Measurements from ENCODE around the gene FNDC1. TPM values are rescaled to one million over a fixed set of nuclear protein-coding genes. Genes with fewer than 3 reads are reported as not detected.

FNDC1 gene
- total RNA-seq, 1 donor from 2014 or later = 6.3 TPM

DNA sequence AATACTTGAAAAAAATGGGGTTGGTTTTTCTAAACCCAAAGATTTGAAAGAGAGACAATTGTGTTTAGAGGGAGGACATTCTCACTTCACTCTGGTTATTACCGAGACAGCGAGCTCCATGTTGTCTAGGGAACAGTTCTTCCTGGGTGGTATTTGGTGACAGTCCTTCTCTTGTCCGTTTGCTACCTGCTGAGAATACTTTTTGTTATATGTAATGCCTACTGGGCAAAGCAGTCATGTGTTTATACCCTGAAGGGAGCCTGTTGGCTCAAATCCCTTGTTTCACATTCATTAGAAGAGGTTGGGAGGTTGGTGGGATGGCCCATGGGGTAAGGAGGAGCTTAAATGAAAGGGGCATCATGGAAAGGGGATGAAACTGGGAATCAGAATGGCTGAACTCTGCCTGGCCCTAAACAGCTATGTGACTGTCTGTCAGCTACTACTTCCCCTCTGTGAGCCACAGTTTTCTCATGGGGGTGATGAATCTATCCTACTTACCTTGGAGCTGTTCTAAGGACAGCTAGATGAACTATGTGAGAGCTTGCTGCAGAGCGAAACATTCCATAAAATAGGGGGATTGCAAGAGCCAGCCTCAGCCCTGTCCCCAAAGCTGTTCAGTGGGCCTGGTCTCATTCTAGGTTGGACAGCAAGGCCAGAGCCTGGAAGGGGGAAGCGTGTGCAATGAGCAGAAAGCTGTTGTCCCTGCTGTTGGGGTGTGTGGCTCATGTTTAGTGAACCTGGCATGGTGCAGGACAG lies 43.5 kb downstream of the FNDC1 start:
- no peak overlapping the region for H3K27ac Mint-ChIP-seq (ENCODE audit: unreplicated experiment)
- no peaks in the 10 kb centered on the region for H4K20me1 ChIP-seq (ENCODE audit: insufficient read depth, low read length)
- no peaks in the 10 kb centered on the region for H3K36me3 ChIP-seq (ENCODE audit: insufficient read depth, low read length)
- H3K4me2 ChIP-seq (ENCODE audit: low read length) = no peak overlapping the region
- H3K27me3 ChIP-seq (ENCODE audit: insufficient read depth, low read length) = no peaks in the 10 kb centered on the region
- H3K27me3 Mint-ChIP-seq (ENCODE audit: low read depth, unreplicated experiment) = peaks cover 24% of the 10 kb centered on the region
- TF ChIP-seq, protein P1, sequence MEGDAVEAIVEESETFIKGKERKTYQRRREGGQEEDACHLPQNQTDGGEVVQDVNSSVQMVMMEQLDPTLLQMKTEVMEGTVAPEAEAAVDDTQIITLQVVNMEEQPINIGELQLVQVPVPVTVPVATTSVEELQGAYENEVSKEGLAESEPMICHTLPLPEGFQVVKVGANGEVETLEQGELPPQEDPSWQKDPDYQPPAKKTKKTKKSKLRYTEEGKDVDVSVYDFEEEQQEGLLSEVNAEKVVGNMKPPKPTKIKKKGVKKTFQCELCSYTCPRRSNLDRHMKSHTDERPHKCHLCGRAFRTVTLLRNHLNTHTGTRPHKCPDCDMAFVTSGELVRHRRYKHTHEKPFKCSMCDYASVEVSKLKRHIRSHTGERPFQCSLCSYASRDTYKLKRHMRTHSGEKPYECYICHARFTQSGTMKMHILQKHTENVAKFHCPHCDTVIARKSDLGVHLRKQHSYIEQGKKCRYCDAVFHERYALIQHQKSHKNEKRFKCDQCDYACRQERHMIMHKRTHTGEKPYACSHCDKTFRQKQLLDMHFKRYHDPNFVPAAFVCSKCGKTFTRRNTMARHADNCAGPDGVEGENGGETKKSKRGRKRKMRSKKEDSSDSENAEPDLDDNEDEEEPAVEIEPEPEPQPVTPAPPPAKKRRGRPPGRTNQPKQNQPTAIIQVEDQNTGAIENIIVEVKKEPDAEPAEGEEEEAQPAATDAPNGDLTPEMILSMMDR (IDR thresholded peaks at IDR 0.05; ENCODE audit: insufficient read depth, low read depth, low read length) = no peak
- no peak for TF ChIP-seq EZH2 (IDR thresholded peaks at IDR 0.05; ENCODE audit: insufficient read depth, low read length)
- peaks cover 3% of the 10 kb centered on the region for H3K9me3 Mint-ChIP-seq (ENCODE audit: unreplicated experiment)
- H3K4me1 Mint-ChIP-seq (ENCODE audit: low read depth, unreplicated experiment) = peaks cover 6% of the 10 kb centered on the region
- DNase-seq (ENCODE audit: low read depth) (no peak), FAIRE-seq (no peak)
- no peaks in the 10 kb centered on the region for H3K79me2 ChIP-seq (ENCODE audit: insufficient read depth, low read length)
- no peaks in the 10 kb centered on the region for H3K4me1 ChIP-seq (ENCODE audit: insufficient read depth, low read length)
- peaks cover 1% of the 10 kb centered on the region for H3K36me3 Mint-ChIP-seq (ENCODE audit: low read depth, unreplicated experiment)
- no peaks in the 10 kb centered on the region for H3K9me3 ChIP-seq (ENCODE audit: insufficient read depth, low read depth, low read length)
- H3K9ac ChIP-seq (ENCODE audit: low read length) = no peak overlapping the region
- no peak overlapping the region for H3K4me3 Mint-ChIP-seq (ENCODE audit: unreplicated experiment)
- H2AFZ ChIP-seq (ENCODE audit: low read depth, low read length) = no peak overlapping the region
- no peak overlapping the region for H3K4me3 ChIP-seq (ENCODE audit: insufficient read depth, low read depth, low read length)
- H3K27ac ChIP-seq (ENCODE audit: low read depth, low read length) = no peak overlapping the region

DNA sequence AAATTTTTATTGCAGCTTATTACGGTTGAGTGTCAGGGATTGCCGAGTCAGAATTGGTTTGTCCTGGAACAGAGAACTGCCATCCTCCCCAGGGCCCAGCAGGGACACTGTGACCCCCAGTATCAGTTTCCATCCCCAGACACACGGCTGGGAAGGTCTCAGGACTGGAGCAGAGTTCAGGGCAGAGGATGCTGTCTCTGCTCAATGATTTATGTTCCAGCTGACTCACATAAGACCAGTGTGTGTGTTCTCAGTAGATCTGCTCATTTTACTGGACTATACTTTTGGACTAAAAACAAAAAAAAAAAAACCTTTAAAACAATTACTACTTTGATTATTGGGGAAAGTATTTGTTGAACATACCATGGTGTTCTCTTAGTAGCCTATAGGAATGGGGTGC lies 44.2 kb downstream of the FNDC1 start:
- Mint-ChIP-seq H3K27ac (ENCODE audit: unreplicated experiment) (no peak overlapping the region), H3K27me3 (ENCODE audit: low read depth, unreplicated experiment) (peaks cover 21% of the 10 kb centered on the region), H3K4me3 (ENCODE audit: unreplicated experiment) (no peak overlapping the region), H3K4me1 (ENCODE audit: low read depth, unreplicated experiment) (peaks cover 6% of the 10 kb centered on the region), H3K36me3 (ENCODE audit: low read depth, unreplicated experiment) (peaks cover 2% of the 10 kb centered on the region), H3K9me3 (ENCODE audit: unreplicated experiment) (peaks cover 3% of the 10 kb centered on the region)
- Histone ChIP-seq H3K4me2 (ENCODE audit: low read length) (no peak overlapping the region), H3K4me1 (ENCODE audit: insufficient read depth, low read length) (no peaks in the 10 kb centered on the region), H3K36me3 (ENCODE audit: insufficient read depth, low read length) (no peaks in the 10 kb centered on the region), H3K4me3 (ENCODE audit: insufficient read depth, low read depth, low read length) (no peak overlapping the region), H3K9ac (ENCODE audit: low read length) (no peak overlapping the region), H3K79me2 (ENCODE audit: insufficient read depth, low read length) (no peaks in the 10 kb centered on the region), H3K27me3 (ENCODE audit: insufficient read depth, low read length) (no peaks in the 10 kb centered on the region), H2AFZ (ENCODE audit: low read depth, low read length) (no peak overlapping the region), H3K27ac (ENCODE audit: low read depth, low read length) (no peak overlapping the region), H4K20me1 (ENCODE audit: insufficient read depth, low read length) (no peaks in the 10 kb centered on the region), H3K9me3 (ENCODE audit: insufficient read depth, low read depth, low read length) (no peaks in the 10 kb centered on the region)
- DNase-seq (ENCODE audit: low read depth) (peak; percentile 65), FAIRE-seq (no peak)
- no peak for TF ChIP-seq EZH2 (IDR thresholded peaks at IDR 0.05; ENCODE audit: insufficient read depth, low read length)
- TF ChIP-seq, protein P1 (IDR thresholded peaks at IDR 0.05; ENCODE audit: insufficient read depth, low read depth, low read length) = no peak

DNA sequence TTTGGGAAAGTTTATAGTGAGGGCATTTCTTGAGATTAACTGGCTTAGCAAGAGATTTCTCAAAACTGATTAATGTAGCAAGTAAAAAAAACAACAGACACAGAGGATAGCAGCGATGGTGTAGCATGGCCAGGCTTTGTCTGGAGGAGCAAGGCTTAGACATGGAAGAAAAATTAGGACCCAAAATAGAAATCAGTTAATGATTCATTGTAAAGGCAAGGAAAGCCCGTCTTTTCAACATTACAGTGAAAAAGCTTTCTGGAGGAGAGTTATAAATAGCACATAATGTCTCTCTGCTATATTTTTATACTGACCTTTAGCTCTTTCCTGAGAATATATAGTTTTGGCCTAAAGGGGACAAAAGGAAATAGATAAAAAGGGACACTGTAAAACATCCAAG lies 45.1 kb downstream of the FNDC1 start:
- peak; percentile 51 for DNase-seq (ENCODE audit: low read depth)
- H3K4me3 Mint-ChIP-seq (ENCODE audit: unreplicated experiment) = no peak overlapping the region

More for the DNA sequence above, 45.1 kb downstream of the FNDC1 start:
- Histone ChIP-seq H3K9me3 (ENCODE audit: insufficient read depth, low read depth, low read length) (no peaks in the 10 kb centered on the region), H3K36me3 (ENCODE audit: insufficient read depth, low read length) (no peaks in the 10 kb centered on the region), H3K79me2 (ENCODE audit: insufficient read depth, low read length) (no peaks in the 10 kb centered on the region), H3K27ac (ENCODE audit: low read depth, low read length) (no peak overlapping the region), H3K4me3 (ENCODE audit: insufficient read depth, low read depth, low read length) (no peak overlapping the region), H3K4me1 (ENCODE audit: insufficient read depth, low read length) (no peaks in the 10 kb centered on the region), H2AFZ (ENCODE audit: low read depth, low read length) (no peak overlapping the region), H4K20me1 (ENCODE audit: insufficient read depth, low read length) (no peaks in the 10 kb centered on the region), H3K4me2 (ENCODE audit: low read length) (no peak overlapping the region), H3K9ac (ENCODE audit: low read length) (no peak overlapping the region), H3K27me3 (ENCODE audit: insufficient read depth, low read length) (no peaks in the 10 kb centered on the region)
- Mint-ChIP-seq H3K27me3 (ENCODE audit: low read depth, unreplicated experiment) (peaks cover 24% of the 10 kb centered on the region), H3K36me3 (ENCODE audit: low read depth, unreplicated experiment) (peaks cover 5% of the 10 kb centered on the region), H3K27ac (ENCODE audit: unreplicated experiment) (no peak overlapping the region), H3K4me1 (ENCODE audit: low read depth, unreplicated experiment) (peaks cover 6% of the 10 kb centered on the region), H3K9me3 (ENCODE audit: unreplicated experiment) (peaks cover 3% of the 10 kb centered on the region)
- FAIRE-seq = peak; percentile 29
- TF ChIP-seq, protein P1 (IDR thresholded peaks at IDR 0.05; ENCODE audit: insufficient read depth, low read depth, low read length) = no peak
- no peak for TF ChIP-seq EZH2 (IDR thresholded peaks at IDR 0.05; ENCODE audit: insufficient read depth, low read length)
